Measurements from ENCODE around the gene CRACR2A.

The CRACR2A gene

GRCh38 chr12:3646561-3647241, 106.2 kb downstream of the CRACR2A start:
- no peak for DNase-seq

DNA sequence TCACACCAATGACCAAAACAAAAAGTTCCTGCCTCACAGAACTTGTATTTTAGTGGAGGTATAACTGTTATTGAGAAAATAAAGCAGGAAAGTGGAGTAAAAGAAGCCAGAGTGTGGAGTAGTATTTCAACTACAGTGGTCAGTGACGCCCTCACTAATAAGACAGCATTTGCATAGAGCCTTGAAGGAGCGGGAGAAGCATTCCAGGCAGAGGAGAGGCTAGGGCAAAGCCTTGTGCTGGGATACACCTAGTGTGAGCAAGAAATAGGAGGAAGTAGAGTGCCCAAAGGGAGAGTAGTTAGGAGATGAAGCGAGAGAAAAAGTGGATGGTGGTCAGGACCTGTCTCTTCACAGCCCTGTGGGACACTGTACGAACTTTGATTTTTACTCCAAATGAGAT, 107.8 kb downstream of the CRACR2A start:
- no peak for DNase-seq

- DNase-seq = no peak
Observed at GRCh38 chr12:3644104-3644503, 108.8 kb downstream of the CRACR2A start.

DNA sequence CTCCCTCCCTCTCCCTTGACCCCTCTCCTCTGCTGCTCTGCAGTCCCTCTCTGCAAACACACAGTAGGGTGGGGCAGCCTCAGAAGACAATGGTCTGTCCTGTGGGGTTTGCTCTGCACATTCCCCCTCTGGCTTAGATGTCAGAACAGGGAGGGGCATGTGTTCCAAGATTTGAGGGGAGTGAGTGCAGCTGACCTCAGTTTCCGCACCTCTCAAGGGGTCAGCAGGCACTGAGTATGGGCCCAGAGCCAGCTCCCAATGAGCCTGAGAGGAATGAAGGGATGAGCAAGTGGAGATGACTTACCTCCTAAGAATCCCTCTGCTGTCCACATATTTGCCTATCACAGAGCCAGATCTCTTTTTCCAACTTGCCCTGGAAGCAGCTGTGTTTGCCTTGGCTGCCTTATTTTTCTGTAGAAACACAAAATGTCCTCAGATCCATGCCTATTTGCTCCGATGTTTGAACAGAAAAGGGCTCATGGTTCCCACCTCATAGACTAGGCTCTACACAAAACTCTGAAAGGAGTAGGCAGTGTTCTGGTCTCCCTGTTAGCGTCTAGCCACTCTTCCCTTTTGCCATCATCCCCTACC, 111.4 kb downstream of the CRACR2A start:
- DNase-seq = no peak

DNA sequence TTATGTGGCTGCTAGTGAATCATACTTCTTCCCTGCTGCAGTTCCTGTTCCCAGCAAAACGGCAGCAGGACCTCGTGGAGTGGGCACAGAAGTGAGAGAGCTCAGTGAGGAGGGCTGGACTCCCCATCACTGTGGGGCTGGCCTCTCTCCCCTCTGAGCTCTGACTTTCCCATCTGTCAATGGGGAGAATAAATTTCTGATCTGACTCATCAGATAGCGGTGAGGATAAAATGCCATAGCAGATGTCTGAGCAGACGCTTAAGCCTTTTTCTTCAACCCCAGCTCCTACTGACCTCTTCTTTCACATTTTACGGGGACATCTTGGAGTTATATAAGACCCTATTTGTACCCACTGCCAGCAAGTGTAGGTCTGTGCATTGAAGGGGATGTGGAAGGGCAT, 116.6 kb downstream of the CRACR2A start:
- no peak for DNase-seq

GRCh38 chr12:3634348-3634747, 118.6 kb downstream of the CRACR2A start:
- DNase-seq = no peak

DNA sequence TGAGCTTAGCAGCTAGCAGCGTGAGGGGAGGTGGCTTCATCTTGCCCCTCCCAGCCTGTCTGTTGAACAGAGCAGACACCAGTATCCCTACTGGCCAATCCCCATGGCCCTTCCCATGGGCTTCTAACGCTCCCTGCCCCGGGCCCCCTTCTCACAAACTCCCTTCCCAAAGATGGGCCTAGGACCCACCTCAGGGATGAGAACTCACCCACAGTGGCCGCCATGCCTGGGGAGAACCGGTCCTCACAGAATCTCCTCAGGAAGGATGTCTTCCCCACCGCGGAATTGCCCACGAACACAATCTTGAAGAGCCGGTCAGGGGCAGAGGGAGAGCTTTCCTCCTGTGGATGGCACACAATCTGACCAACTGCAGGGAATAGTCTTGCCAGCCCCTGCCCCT, 119.5 kb downstream of the CRACR2A start:
- DNase-seq = no peak

- DNase-seq = no peak
Observed at GRCh38 chr12:3632754-3633153, 120.2 kb downstream of the CRACR2A start.

- DNase-seq = no peak
Observed at GRCh38 chr12:3632256-3632655, 120.7 kb downstream of the CRACR2A start.

DNA sequence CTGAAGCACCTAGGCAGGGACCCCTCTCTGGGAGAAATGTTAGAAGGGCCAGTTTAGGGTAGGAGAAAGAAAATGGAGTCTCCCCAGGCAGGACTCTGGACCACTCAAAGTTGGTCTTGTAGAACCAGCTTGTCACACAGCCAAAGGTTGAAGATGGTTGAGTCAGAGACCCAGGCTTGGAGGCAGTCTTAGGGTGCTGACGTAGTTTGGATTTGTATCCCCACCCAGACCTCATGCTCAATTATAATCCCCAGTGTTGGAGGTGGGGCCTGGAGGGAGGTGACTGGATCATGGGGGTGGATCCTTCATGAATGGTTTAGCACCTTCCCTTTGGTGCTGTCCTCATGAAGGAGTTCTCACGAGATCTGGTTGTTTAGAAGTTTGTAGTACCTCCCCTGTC, 121.2 kb downstream of the CRACR2A start:
- DNase-seq = no peak

- DNase-seq = no peak
Observed at GRCh38 chr12:3631272-3631637, 121.7 kb downstream of the CRACR2A start.

GRCh38 chr12:3630621-3631271, 122.2 kb downstream of the CRACR2A start:
- no peak for DNase-seq

GRCh38 chr12:3630111-3630510, 122.8 kb downstream of the CRACR2A start:
- DNase-seq = no peak

DNA sequence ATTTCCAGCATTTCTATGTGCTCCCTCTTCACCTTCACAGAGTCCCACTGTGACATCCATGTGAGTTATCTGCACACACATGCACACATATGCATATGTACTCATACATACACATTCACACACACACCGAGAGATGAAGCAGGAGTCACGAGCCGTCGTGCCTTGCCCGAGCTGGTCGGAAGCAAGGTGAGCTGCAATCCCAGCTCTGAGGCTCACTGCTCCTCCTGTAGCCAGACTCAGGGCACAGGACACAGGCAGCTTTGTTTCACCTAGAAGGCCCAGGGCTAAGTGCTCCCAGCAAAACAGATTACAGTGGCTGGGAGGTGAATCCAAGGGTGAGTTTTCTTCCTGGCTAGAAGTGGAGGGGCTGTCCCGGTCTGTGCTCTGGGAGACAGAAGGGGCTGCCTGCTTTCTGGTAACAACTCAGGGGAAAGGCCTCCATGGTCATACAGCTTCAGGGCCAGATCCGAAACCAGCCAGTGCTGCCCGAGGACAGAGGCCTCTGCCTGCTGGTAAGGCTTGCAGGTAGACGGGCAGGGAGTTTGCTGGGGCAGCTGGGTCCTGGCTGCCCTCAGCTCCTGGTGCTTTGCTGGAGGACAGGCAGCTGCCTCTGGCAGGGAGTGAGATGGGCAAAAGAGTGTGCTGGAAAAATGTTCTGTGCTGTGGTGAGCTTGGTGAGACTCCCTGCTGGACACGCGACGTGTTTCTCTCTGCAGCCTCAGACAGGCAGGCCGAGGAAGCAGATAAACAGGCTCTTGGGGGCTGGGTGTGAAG, 123.7 kb downstream of the CRACR2A start:
- DNase-seq = no peak

GRCh38 chr12:3628629-3629028, 124.3 kb downstream of the CRACR2A start:
- DNase-seq = no peak

GRCh38 chr12:3627336-3627735, 125.6 kb downstream of the CRACR2A start:
- DNase-seq = no peak

DNA sequence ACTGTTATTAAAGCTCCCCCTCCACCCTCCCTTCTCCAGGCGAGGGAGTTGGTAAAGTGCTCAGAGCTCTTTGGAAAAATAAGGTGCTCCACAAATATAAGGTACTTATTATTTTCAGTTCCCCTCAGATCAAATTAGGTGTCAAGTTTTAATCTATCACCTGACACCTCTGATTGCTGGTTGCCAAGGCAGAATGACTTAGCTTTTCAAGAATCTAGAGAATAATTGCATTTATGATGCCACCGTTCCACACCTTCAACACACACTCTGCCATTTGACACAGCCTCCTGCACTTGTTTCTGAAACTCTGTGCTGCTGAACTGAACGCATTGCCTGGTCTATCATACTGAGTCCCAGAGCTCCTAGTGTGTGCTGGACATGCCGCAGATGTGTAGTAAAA, 128.6 kb downstream of the CRACR2A start:
- no peak for DNase-seq

- DNase-seq = no peak
Observed at GRCh38 chr12:3622822-3623690, 129.9 kb downstream of the CRACR2A start.

DNA sequence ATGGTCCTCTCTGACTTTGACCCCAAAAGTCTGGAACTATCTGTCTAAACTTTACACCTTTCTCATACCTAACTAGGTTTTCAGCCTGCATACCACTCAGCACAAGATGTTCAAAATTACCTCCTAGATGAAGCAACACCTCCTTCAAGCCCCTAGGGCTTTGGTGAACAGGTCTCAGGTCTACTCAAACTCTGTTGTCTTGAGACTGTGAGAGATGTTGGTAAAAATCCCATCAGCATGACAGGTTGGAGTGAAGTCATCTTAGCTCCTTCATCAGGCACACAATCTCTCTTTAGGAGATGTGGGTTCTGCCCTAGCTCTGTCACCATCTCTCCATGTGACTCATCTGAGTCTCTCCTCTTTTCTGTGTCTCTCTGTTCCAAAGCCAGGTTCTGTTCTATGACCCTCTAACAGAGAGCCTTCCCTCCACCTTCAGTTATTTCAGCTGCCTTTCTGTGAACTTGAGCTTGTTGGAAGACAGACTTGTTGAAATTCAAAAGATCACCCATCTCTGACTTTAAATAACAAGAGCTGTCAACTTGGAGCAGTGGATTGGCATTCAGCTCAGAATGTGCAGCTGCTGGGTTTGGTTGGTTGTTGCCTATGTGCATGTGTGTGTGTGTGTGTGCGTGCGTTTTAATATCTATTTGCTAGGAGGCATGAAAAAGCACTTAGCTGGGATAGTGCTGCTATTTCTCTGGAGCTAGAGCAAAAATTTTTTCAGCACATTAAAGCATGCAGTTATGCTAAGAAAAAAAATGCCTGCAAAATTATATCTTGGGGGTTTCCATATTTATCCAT, 130.7 kb downstream of the CRACR2A start:
- no peak for DNase-seq

DNA sequence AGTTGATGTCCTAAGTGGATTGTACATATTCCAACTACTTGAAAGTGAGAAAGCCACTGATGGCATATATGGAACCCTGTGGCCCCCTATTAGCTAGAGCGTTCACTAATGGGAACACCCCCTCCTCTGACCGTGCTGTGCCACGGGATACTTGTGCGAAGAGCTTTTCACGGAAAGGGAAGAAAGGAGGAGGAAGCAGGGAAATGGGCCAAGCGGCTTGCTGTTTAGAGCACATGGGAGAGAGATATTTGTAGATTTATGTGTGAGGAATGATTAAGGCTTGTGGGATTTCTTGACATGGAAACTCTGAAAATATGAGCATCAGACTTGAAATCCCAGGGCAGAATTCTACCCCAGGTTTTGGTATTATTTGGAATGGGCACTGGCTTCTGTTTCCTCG, 132.1 kb downstream of the CRACR2A start:
- no peak for DNase-seq

GRCh38 chr12:3617565-3617964, 135.3 kb downstream of the CRACR2A start:
- no peak for DNase-seq

DNA sequence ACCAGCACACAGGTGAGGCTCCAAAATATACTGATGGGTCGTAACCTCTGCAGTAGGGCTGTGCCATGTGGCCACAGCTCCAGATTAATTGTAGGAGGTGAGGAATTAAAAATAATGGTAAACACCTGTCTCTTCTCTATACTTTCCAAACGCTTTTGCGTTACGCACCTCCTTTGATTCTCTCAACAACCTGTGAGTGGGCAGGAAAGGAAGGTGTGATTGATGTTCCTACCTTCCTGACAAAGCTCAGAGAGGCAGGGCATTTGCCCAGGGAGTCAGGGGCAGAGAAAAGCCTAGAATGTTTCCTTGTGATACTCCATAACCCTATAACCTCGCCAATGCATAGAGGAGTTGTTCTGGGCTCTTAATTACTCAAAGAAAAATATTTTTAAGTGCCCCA, 137.0 kb downstream of the CRACR2A start:
- no peak for DNase-seq

All from NCI-H2081 treated with DMSO at 0.1 percent for 48 hours (cell line).